ENCODE measurements around the gene EFNA3. TPM values are rescaled to one million over a fixed set of nuclear protein-coding genes. Genes with fewer than 3 reads are reported as not detected.

The EFNA3 gene
- total RNA-seq, 1 donor from 2014 or later: 1.7 TPM

- TF ChIP-seq CTCF (IDR thresholded peaks at IDR 0.05; ENCODE audit: insufficient read depth, low read length, poor library complexity, severe bottlenecking): no peak
- H3K4me3 ChIP-seq (ENCODE audit: low read depth, low read length): no peak overlapping the region
- H3K27me3 ChIP-seq (ENCODE audit: control insufficient read depth, insufficient read depth, low read length): no peaks in the 10 kb centered on the region
- no peaks in the 10 kb centered on the region for H3K36me3 ChIP-seq (ENCODE audit: control insufficient read depth, insufficient read depth, low read length)
- no peak for DNase-seq (ENCODE audit: low read depth)
Measured at GRCh38 chr1:155038602-155039307, 39.9 kb upstream of the EFNA3 start.

- DNase-seq (ENCODE audit: low read depth): no peak
- H3K4me3 ChIP-seq (ENCODE audit: low read depth, low read length): no peak overlapping the region
- TF ChIP-seq CTCF (IDR thresholded peaks at IDR 0.05; ENCODE audit: insufficient read depth, low read length, poor library complexity, severe bottlenecking): no peak
- no peaks in the 10 kb centered on the region for H3K27me3 ChIP-seq (ENCODE audit: control insufficient read depth, insufficient read depth, low read length)
- no peaks in the 10 kb centered on the region for H3K36me3 ChIP-seq (ENCODE audit: control insufficient read depth, insufficient read depth, low read length)
Measured at GRCh38 chr1:155039308-155039669, 39.3 kb upstream of the EFNA3 start.

GRCh38 chr1:155040358-155041093, 38.1 kb upstream of the EFNA3 start:
- DNase-seq (ENCODE audit: low read depth): no peak
- TF ChIP-seq CTCF (IDR thresholded peaks at IDR 0.05; ENCODE audit: insufficient read depth, low read length, poor library complexity, severe bottlenecking): no peak
- no peaks in the 10 kb centered on the region for H3K36me3 ChIP-seq (ENCODE audit: control insufficient read depth, insufficient read depth, low read length)

GRCh38 chr1:155042789-155043188, 35.8 kb upstream of the EFNA3 start:
- no peak for DNase-seq (ENCODE audit: low read depth)
- no peaks in the 10 kb centered on the region for H3K27me3 ChIP-seq (ENCODE audit: control insufficient read depth, insufficient read depth, low read length)
- no peak for TF ChIP-seq CTCF (IDR thresholded peaks at IDR 0.05; ENCODE audit: insufficient read depth, low read length, poor library complexity, severe bottlenecking)
- H3K4me3 ChIP-seq (ENCODE audit: low read depth, low read length): no peak overlapping the region
- H3K36me3 ChIP-seq (ENCODE audit: control insufficient read depth, insufficient read depth, low read length): no peaks in the 10 kb centered on the region

More at GRCh38 chr1:155040358-155041093, 38.1 kb upstream of the EFNA3 start:
- H3K27me3 ChIP-seq (ENCODE audit: control insufficient read depth, insufficient read depth, low read length): no peaks in the 10 kb centered on the region
- no peak overlapping the region for H3K4me3 ChIP-seq (ENCODE audit: low read depth, low read length)

GRCh38 chr1:155043301-155043702, 35.3 kb upstream of the EFNA3 start:
- Histone ChIP-seq H3K36me3 (ENCODE audit: control insufficient read depth, insufficient read depth, low read length) (no peaks in the 10 kb centered on the region), H3K4me3 (ENCODE audit: low read depth, low read length) (no peak overlapping the region), H3K27me3 (ENCODE audit: control insufficient read depth, insufficient read depth, low read length) (no peaks in the 10 kb centered on the region)
- no peak for DNase-seq (ENCODE audit: low read depth)
- TF ChIP-seq CTCF (IDR thresholded peaks at IDR 0.05; ENCODE audit: insufficient read depth, low read length, poor library complexity, severe bottlenecking): no peak

Measured in kidney epithelial cell (primary cell).